GM21515 (cell line): Measurements from ENCODE around the gene USP22.

Source experiments
- ATAC-seq: cut with Tn5 transposase; IDR thresholded peaks from one replicate; pipeline ENCODE4 v1.9.1; 2021; ENCODE audit not compliant: unreplicated experiment

USP22 gene

GRCh38 chr17:21021208-21021803 is 21.5 kb downstream of the USP22 start:
- no peak for ATAC-seq

- ATAC-seq: no peak
Measured at GRCh38 chr17:21020622-21021021, 22.2 kb downstream of the USP22 start.

- no peak for ATAC-seq
Measured at GRCh38 chr17:21019976-21020586, 22.7 kb downstream of the USP22 start.

- no peak for ATAC-seq
Measured at GRCh38 chr17:21018894-21019293, 23.9 kb downstream of the USP22 start.

GRCh38 chr17:21017861-21018260 is 24.9 kb downstream of the USP22 start:
- ATAC-seq: no peak

GRCh38 chr17:21017256-21017655 is 25.6 kb downstream of the USP22 start:
- ATAC-seq: no peak

- no peak for ATAC-seq
Measured at GRCh38 chr17:21016826-21017225, 26.0 kb downstream of the USP22 start.

- no peak for ATAC-seq
Measured at GRCh38 chr17:21015564-21015963, 27.2 kb downstream of the USP22 start.

GRCh38 chr17:21014498-21014897 is 28.3 kb downstream of the USP22 start:
- ATAC-seq: no peak

- no peak for ATAC-seq
Measured at GRCh38 chr17:21013983-21014382, 28.8 kb downstream of the USP22 start.

- ATAC-seq: no peak
Measured at GRCh38 chr17:21012736-21013135, 30.1 kb downstream of the USP22 start.

- ATAC-seq: no peak
Measured at GRCh38 chr17:21010705-21011596, 31.9 kb downstream of the USP22 start.

- no peak for ATAC-seq
Measured at GRCh38 chr17:21008992-21009671, 33.7 kb downstream of the USP22 start.

- no peak for ATAC-seq
Measured at GRCh38 chr17:21008160-21008915, 34.5 kb downstream of the USP22 start.

- no peak for ATAC-seq
Measured at GRCh38 chr17:21007646-21008045, 35.2 kb downstream of the USP22 start.

- no peak for ATAC-seq
Measured at GRCh38 chr17:21005803-21006202, 37.0 kb downstream of the USP22 start.

GRCh38 chr17:21005367-21005766 is 37.4 kb downstream of the USP22 start:
- ATAC-seq: no peak

GRCh38 chr17:21004016-21004930 is 38.5 kb downstream of the USP22 start:
- ATAC-seq: no peak

GRCh38 chr17:21003007-21003621 is 39.7 kb downstream of the USP22 start:
- no peak for ATAC-seq
